ENCODE measurements around the gene SYK.

The SYK gene

GRCh38 chr9:90813523-90813922 is 11.9 kb downstream of the SYK start:
- POLR2A ChIA-PET, result no interaction called here
- no peaks in the 10 kb centered on the region for H3K36me3 ChIP-seq (ENCODE audit: control insufficient read depth in 2 of 2, insufficient read depth in 1 of 2, low read length in 2 of 2)

GRCh38 chr9:90814355-90814754 is 12.7 kb downstream of the SYK start:
- POLR2A ChIA-PET, result no interaction called here
- Histone ChIP-seq H3K9me3 (ENCODE audit: control insufficient read depth, insufficient read depth, low read depth, low read length) (no peaks in the 10 kb centered on the region), H3K4me3 (ENCODE audit: low read depth, low read length) (no peak overlapping the region), H3K36me3 (ENCODE audit: control insufficient read depth in 2 of 2, insufficient read depth in 1 of 2, low read length in 2 of 2) (no peaks in the 10 kb centered on the region), H3K4me1 (ENCODE audit: control insufficient read depth, insufficient read depth, low read length) (peaks cover 8% of the 10 kb centered on the region), H3K27ac (ENCODE audit: extremely low read depth, low read depth, low read length) (no peak overlapping the region)
- CTCF ChIA-PET, result interaction anchor here (0.7 kb wide), 1 partner anchor 1507 kb away, joined by 3 read pairs; no protein-coding TSS in a partner anchor
- TF ChIP-seq ZNF280D (tag by site-specific recombination; IDR thresholded peaks at IDR 0.05), result no peak
- no peak for TF ChIP-seq ZNF341 (tag by site-specific recombination; IDR thresholded peaks at IDR 0.05; ENCODE audit: low read depth)
- TF ChIP-seq ZNF350 (tag by site-specific recombination; IDR thresholded peaks at IDR 0.05), result no peak
- TF ChIP-seq ZSCAN5A (tag by site-specific recombination; IDR thresholded peaks at IDR 0.05), result no peak
- TF ChIP-seq ZNF19 (tag by site-specific recombination; IDR thresholded peaks at IDR 0.05; ENCODE audit: low read depth), result no peak
- TF ChIP-seq ZNF76 (tag by site-specific recombination; IDR thresholded peaks at IDR 0.05; ENCODE audit: borderline replicate concordance, low read depth), result no peak
- TF ChIP-seq ZNF223 (tag by site-specific recombination; IDR thresholded peaks at IDR 0.05), result no peak
- no peak for TF ChIP-seq ZNF488 (tag by site-specific recombination; IDR thresholded peaks at IDR 0.05)
- TF ChIP-seq ZNF555 (tag by site-specific recombination; conservative IDR thresholded peaks at IDR 0.05), result no peak
- TF ChIP-seq ZNF692 (tag by site-specific recombination; IDR thresholded peaks at IDR 0.05), result no peak
- no peak for TF ChIP-seq ZNF626 (tag by site-specific recombination; IDR thresholded peaks at IDR 0.05)
- no peak for TF ChIP-seq ZNF211 (tag by site-specific recombination; IDR thresholded peaks at IDR 0.05; ENCODE audit: low read depth)
- no peak for TF ChIP-seq ZNF521 (tag by site-specific recombination; IDR thresholded peaks at IDR 0.05)
- no peak for TF ChIP-seq ZNF837 (tag by site-specific recombination; IDR thresholded peaks at IDR 0.05)
- TF ChIP-seq INSM2 (tag by site-specific recombination; IDR thresholded peaks at IDR 0.05), result no peak
- TF ChIP-seq ZNF501 (tag by site-specific recombination; IDR thresholded peaks at IDR 0.05), result no peak

More at GRCh38 chr9:90813523-90813922, 11.9 kb downstream of the SYK start:
- Histone ChIP-seq H3K9me3 (ENCODE audit: control insufficient read depth, insufficient read depth, low read depth, low read length) (no peaks in the 10 kb centered on the region), H3K4me1 (ENCODE audit: control insufficient read depth, insufficient read depth, low read length) (peaks cover 8% of the 10 kb centered on the region), H3K27ac (ENCODE audit: extremely low read depth, low read depth, low read length) (no peak overlapping the region), H3K4me3 (ENCODE audit: low read depth, low read length) (no peak overlapping the region)
- TF ChIP-seq ELK4 (IDR thresholded peaks at IDR 0.05; ENCODE audit: borderline replicate concordance, low read depth, low read length) (no peak), REPIN1 (tag by site-specific recombination; IDR thresholded peaks at IDR 0.05; ENCODE audit: low read depth) (no peak), ZSCAN5A (tag by site-specific recombination; IDR thresholded peaks at IDR 0.05) (no peak), ZNF426 (tag by site-specific recombination; IDR thresholded peaks at IDR 0.05) (no peak), OSR2 (tag by site-specific recombination; IDR thresholded peaks at IDR 0.05) (no peak), ZNF37A (tag by site-specific recombination; IDR thresholded peaks at IDR 0.05) (no peak), ZNF76 (tag by site-specific recombination; IDR thresholded peaks at IDR 0.05; ENCODE audit: borderline replicate concordance, low read depth) (no peak), ZNF354C (tag by site-specific recombination; IDR thresholded peaks at IDR 0.05; ENCODE audit: borderline replicate concordance, low read depth) (no peak), OVOL3 (tag by site-specific recombination; IDR thresholded peaks at IDR 0.05) (no peak)
- CTCF ChIA-PET, result interaction anchor here (0.7 to 0.9 kb wide), 2 partner anchors 39 to 1207 kb away, joined by 3 read pairs; no protein-coding TSS in a partner anchor

Measured in HEK293 (cell line).